HAP-1 (cell line): ENCODE results near the gene ZNF652.
"Not testable (repeated sequence)": the region's sequence is repeated elsewhere in the genome, so short reads cannot be mapped to it uniquely, and the experiment has no call there.

Experiments
- DNase-seq, 2 experiments: peaks; one replicate each; pipeline ENCODE4 v3.0.0-alpha.2; 2016 to 2020; ENCODE audit warnings: low spot score in 2 of 2
- H3K27me3 ChIP-seq: fragments of 250-450 bp; sonication (Bioruptor Pico); 2 replicates; pipeline ENCODE4 v1.5.1; 2020; ENCODE audit warnings: low read depth, mild to moderate bottlenecking, moderate library complexity
- H3K36me3 ChIP-seq: fragments of 250-450 bp; sonication (Bioruptor Pico); replicated peaks from 2 replicates; pipeline ENCODE4 v1.5.1; 2020; ENCODE audit warnings: mild to moderate bottlenecking
- H3K4me1 ChIP-seq: fragments of 250-450 bp; sonication (Bioruptor Pico); 2 replicates; pipeline ENCODE4 v1.5.1; 2020; ENCODE audit warnings: mild to moderate bottlenecking
- H3K4me3 ChIP-seq: fragments of 250-450 bp; sonication (Bioruptor Pico); 2 replicates; pipeline ENCODE4 v1.5.1; 2020; ENCODE audit warnings: mild to moderate bottlenecking, moderate library complexity
- H3K9me3 ChIP-seq: fragments of 250-450 bp; sonication (Bioruptor Pico); 2 replicates; pipeline ENCODE4 v1.5.1; 2020; ENCODE audit warnings: mild to moderate bottlenecking, moderate library complexity
- in situ Hi-C: fragments of 300-500 bp; cut with MboI; formaldehyde crosslinking; loops from 3 replicates; pipeline ENCODE4 v1.14.3; 2020; ENCODE audit warnings: low sequenced_read_pairs, inconsistent platforms, mixed read lengths

Gene ZNF652

DNA sequence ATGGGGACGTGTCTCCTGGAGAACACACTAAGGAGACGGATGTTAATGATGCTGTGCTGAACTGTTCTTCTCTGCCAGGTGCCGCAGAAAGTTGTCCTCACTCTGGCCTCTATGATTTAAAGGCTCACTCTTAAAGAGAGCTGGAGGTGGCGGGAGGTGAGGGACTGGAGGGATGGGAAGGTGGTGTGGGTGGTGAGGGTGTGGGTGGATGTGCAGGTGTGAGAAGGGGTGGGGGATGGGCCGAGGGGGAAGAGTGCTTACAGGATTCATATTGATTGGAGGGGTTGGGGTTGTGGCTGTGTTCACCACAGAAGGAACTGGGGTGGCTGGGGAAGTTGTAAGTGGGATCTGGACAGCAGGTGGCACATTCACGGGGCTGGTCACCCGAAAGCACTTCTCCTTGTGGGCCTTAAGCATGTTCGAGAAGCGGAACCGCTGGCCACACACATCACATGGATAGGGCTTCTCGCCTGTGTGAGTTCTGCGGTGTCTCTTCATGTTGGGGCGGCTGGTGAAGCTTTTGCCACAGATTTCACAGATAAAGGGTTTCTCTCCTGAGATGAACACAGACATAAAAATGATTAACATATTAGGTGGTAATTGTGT is 63.6 kb downstream of the ZNF652 start:
- H3K4me3 ChIP-seq = no peak overlapping the region
- peaks cover 9% of the 10 kb centered on the region; the same call in 1 of the 2 replicates for H3K36me3 ChIP-seq
- no peaks in the 10 kb centered on the region for H3K9me3 ChIP-seq
- in situ Hi-C loops = no loop called here
- no peaks in the 10 kb centered on the region for H3K27me3 ChIP-seq
- H3K4me1 ChIP-seq = no peaks in the 10 kb centered on the region
- DNase-seq = no peak

DNA sequence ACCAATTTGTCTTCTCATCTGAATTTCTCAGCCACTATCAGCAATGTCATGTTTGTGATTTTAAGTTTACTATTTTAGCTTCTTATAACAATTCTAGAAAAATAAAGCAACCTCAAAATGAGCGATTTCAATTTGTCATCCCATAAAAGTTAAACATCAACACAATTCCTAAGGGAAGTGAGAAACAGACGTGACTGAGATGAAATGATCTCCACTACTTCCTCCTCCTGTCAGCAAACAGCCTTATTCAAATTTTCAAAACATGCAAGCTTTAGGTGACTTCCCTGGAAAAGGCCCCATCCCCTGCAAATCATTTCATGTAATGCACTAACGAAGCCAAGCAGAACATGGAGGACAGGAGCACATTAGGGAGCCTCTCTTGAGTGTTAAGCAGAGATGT is 64.9 kb downstream of the ZNF652 start:
- Histone ChIP-seq H3K9me3 (no peaks in the 10 kb centered on the region), H3K4me1 (no peaks in the 10 kb centered on the region), H3K27me3 (no peaks in the 10 kb centered on the region), H3K36me3 (peaks cover 9% of the 10 kb centered on the region; the same call in 1 of the 2 replicates), H3K4me3 (no peak overlapping the region)
- in situ Hi-C loops = no loop called here
- no peak for DNase-seq

DNA sequence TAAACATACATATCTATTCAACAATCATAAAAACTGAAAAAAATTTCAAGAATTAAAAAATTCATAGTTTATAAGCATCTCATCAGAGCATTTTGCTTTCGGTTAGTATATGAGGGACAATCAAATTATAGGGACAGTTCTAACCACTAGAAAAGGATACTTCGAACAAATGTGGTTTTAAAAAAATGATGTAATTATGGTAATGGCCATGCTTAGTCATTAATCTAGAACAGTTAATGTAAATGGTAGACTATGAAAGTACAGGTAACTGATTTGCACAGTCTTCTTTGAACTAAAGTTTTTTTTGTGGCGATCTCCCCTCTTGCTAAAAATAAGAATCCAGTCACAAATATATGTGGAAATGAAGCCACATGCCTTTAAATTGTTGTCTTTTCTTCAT is 67.9 kb downstream of the ZNF652 start:
- H3K27me3 ChIP-seq = no peaks in the 10 kb centered on the region
- DNase-seq = no peak
- peaks cover 12% of the 10 kb centered on the region; the same call in 1 of the 2 replicates for H3K36me3 ChIP-seq
- H3K4me1 ChIP-seq = no peaks in the 10 kb centered on the region
- no peak overlapping the region for H3K4me3 ChIP-seq
- no peaks in the 10 kb centered on the region for H3K9me3 ChIP-seq
- in situ Hi-C loops = no loop called here

- in situ Hi-C loops = no loop called here
- no peak for DNase-seq
- Histone ChIP-seq H3K4me3 (no peak overlapping the region), H3K27me3 (no peaks in the 10 kb centered on the region), H3K4me1 (no peaks in the 10 kb centered on the region), H3K36me3 (peaks cover 5% of the 10 kb centered on the region; the same call in 1 of the 2 replicates), H3K9me3 (no peaks in the 10 kb centered on the region)
These were observed 69.1 kb downstream of the ZNF652 start for GRCh38 chr17:49292901-49293300.

- Histone ChIP-seq H3K36me3 (0 out of 2 replicates have a peak, but pooled peaks cover 3% of the 10 kb centered on the region), H3K27me3 (no peaks in the 10 kb centered on the region), H3K4me3 (no peak overlapping the region), H3K4me1 (no peaks in the 10 kb centered on the region), H3K9me3 (no peaks in the 10 kb centered on the region)
- DNase-seq = no peak
- in situ Hi-C loops = no loop called here
These were observed 70.1 kb downstream of the ZNF652 start for GRCh38 chr17:49291929-49292328.

- DNase-seq = peak; percentile 16 to 48
- Histone ChIP-seq H3K4me3 (no peak overlapping the region), H3K36me3 (0 out of 2 replicates have a peak, but pooled peaks cover 3% of the 10 kb centered on the region), H3K4me1 (no peaks in the 10 kb centered on the region), H3K27me3 (no peaks in the 10 kb centered on the region), H3K9me3 (no peaks in the 10 kb centered on the region)
- in situ Hi-C loops = no loop called here
These were observed 71.2 kb downstream of the ZNF652 start for GRCh38 chr17:49290690-49291359.

- Histone ChIP-seq H3K27me3 (no peaks in the 10 kb centered on the region), H3K9me3 (no peaks in the 10 kb centered on the region), H3K36me3 (0 out of 2 replicates have a peak, but pooled peaks cover 3% of the 10 kb centered on the region), H3K4me1 (no peaks in the 10 kb centered on the region), H3K4me3 (no peak overlapping the region)
- DNase-seq = no peak
- in situ Hi-C loops = loop anchor here (5.0 kb wide), 1 partner anchor 46 kb away; no protein-coding TSS in a partner anchor
These were observed 73.7 kb downstream of the ZNF652 start for GRCh38 chr17:49288388-49288787.

- H3K36me3 ChIP-seq = 0 out of 2 replicates have a peak, but pooled peaks cover 3% of the 10 kb centered on the region
- H3K4me3 ChIP-seq = no peak overlapping the region
- H3K27me3 ChIP-seq = no peaks in the 10 kb centered on the region
- no peaks in the 10 kb centered on the region for H3K4me1 ChIP-seq
- H3K9me3 ChIP-seq = no peaks in the 10 kb centered on the region
- no peak for DNase-seq
- in situ Hi-C loops = loop anchor here (5.0 kb wide), 1 partner anchor 45 kb away; no protein-coding TSS in a partner anchor
These were observed 74.6 kb downstream of the ZNF652 start for GRCh38 chr17:49287481-49287880.

- DNase-seq, H3K36me3 ChIP-seq, H3K9me3 ChIP-seq, H3K4me1 ChIP-seq, H3K4me3 ChIP-seq, H3K27me3 ChIP-seq: not testable (repeated sequence)
- in situ Hi-C loops = loop anchor here (5.0 kb wide), 1 partner anchor 44 kb away; no protein-coding TSS in a partner anchor
These were observed 75.6 kb downstream of the ZNF652 start for GRCh38 chr17:49286261-49286973.

GRCh38 chr17:49285716-49286115 is 76.3 kb downstream of the ZNF652 start:
- Histone ChIP-seq H3K4me1 (no peaks in the 10 kb centered on the region), H3K36me3 (0 out of 2 replicates have a peak, but pooled peaks cover 3% of the 10 kb centered on the region), H3K9me3 (no peaks in the 10 kb centered on the region), H3K27me3 (no peaks in the 10 kb centered on the region), H3K4me3 (no peak overlapping the region)
- DNase-seq = no peak
- in situ Hi-C loops = loop anchor here (5.0 kb wide), 1 partner anchor 43 kb away; no protein-coding TSS in a partner anchor

GRCh38 chr17:49280918-49281317 is 81.1 kb downstream of the ZNF652 start:
- no peaks in the 10 kb centered on the region for H3K27me3 ChIP-seq

GRCh38 chr17:49280061-49280460 is 82.0 kb downstream of the ZNF652 start:
- no peak for DNase-seq
- Histone ChIP-seq H3K27me3 (no peaks in the 10 kb centered on the region), H3K36me3 (no peaks in the 10 kb centered on the region), H3K4me3 (no peak overlapping the region), H3K9me3 (no peaks in the 10 kb centered on the region), H3K4me1 (no peaks in the 10 kb centered on the region)
- in situ Hi-C loops = no loop called here

More at GRCh38 chr17:49280918-49281317, 81.1 kb downstream of the ZNF652 start:
- no peaks in the 10 kb centered on the region for H3K36me3 ChIP-seq
- no peak for DNase-seq
- no peaks in the 10 kb centered on the region for H3K9me3 ChIP-seq
- no peaks in the 10 kb centered on the region for H3K4me1 ChIP-seq
- in situ Hi-C loops = no loop called here
- H3K4me3 ChIP-seq = no peak overlapping the region

- H3K36me3 ChIP-seq, DNase-seq, H3K9me3 ChIP-seq, in situ Hi-C loops, H3K4me1 ChIP-seq, H3K4me3 ChIP-seq, H3K27me3 ChIP-seq: not testable (repeated sequence)
These were observed 82.6 kb downstream of the ZNF652 start for GRCh38 chr17:49279263-49280015.
